Stimulated activated CD8-positive, alpha-beta memory T cell treated with anti-CD3 and anti-CD28 coated beads, Interleukin-4, amount 100 ng/mL, for 24 hours (primary cell): Measurements from ENCODE around the gene GTPBP4.
A peak's percentile ranks its signal among the peaks of the same experiment; 100 is the strongest.

Experiments
- DNase-seq: peaks from one replicate; pipeline ENCODE4 v3.0.0-alpha.2; 2020; ENCODE audit warnings: low read depth

Gene GTPBP4

GRCh38 chr10:987870-988666 lies at the start of gene GTPBP4:
Gene GTPBP4, plus strand, starts transcription at chr10:988434. Its CDS starts 46 bp downstream, at chr10:988480.
- peak; percentile 95 for DNase-seq

GRCh38 chr10:938941-939678 lies 49.1 kb upstream of the GTPBP4 start:
- no peak for DNase-seq

GRCh38 chr10:943334-944033 lies 44.8 kb upstream of the GTPBP4 start:
- DNase-seq, result no peak

GRCh38 chr10:944034-944831 lies 44.0 kb upstream of the GTPBP4 start:
- no peak for DNase-seq

- no peak for DNase-seq
Observed at GRCh38 chr10:945778-946177, 42.5 kb upstream of the GTPBP4 start.

- no peak for DNase-seq
Observed at GRCh38 chr10:947051-947450, 41.2 kb upstream of the GTPBP4 start.

GRCh38 chr10:947881-948280 lies 40.4 kb upstream of the GTPBP4 start:
- no peak for DNase-seq

- DNase-seq, result no peak
Observed at GRCh38 chr10:948347-948746, 39.9 kb upstream of the GTPBP4 start.

GRCh38 chr10:949446-949845 lies 38.8 kb upstream of the GTPBP4 start:
- DNase-seq, result no peak

GRCh38 chr10:953836-954235 lies 34.4 kb upstream of the GTPBP4 start:
- no peak for DNase-seq

- no peak for DNase-seq
Observed at GRCh38 chr10:954396-954795, 33.8 kb upstream of the GTPBP4 start.

GRCh38 chr10:955127-955819 lies 33.0 kb upstream of the GTPBP4 start:
- no peak for DNase-seq

- no peak for DNase-seq
Observed at GRCh38 chr10:955820-956217, 32.4 kb upstream of the GTPBP4 start.

GRCh38 chr10:958106-958505 lies 30.1 kb upstream of the GTPBP4 start:
- no peak for DNase-seq

- no peak for DNase-seq
Observed at GRCh38 chr10:958856-959255, 29.4 kb upstream of the GTPBP4 start.

- no peak for DNase-seq
Observed at GRCh38 chr10:962342-962741, 25.9 kb upstream of the GTPBP4 start.

GRCh38 chr10:963186-963585 lies 25.0 kb upstream of the GTPBP4 start:
- no peak for DNase-seq

GRCh38 chr10:963655-964054 lies 24.6 kb upstream of the GTPBP4 start:
- DNase-seq, result no peak

GRCh38 chr10:964321-964987 lies 23.8 kb upstream of the GTPBP4 start:
- no peak for DNase-seq

- no peak for DNase-seq
Observed at GRCh38 chr10:964988-965417, 23.2 kb upstream of the GTPBP4 start.
